ENCODE data around the gene ASB2.

The ASB2 gene

DNA sequence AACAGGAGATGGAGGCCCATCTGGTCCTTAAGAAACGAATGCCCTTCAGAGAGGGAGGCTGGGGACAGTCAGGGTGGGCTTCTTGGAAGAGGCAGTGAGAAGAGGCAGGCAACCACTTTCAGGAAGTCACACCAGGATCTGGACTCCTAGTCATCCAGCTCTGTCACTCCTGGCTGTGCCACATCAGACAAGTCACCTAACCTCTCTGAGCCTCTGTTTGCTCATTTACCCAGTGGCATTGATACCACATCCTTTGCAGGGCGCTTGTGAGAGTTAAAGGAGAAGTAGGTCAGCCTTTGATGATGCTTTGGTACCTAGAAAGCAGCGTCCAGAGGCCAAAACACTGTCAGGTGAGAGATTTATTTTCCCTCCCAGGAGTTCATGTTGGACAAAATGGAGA, 31.9 kb upstream of the ASB2 start:
- TF ChIP-seq, protein P1, sequence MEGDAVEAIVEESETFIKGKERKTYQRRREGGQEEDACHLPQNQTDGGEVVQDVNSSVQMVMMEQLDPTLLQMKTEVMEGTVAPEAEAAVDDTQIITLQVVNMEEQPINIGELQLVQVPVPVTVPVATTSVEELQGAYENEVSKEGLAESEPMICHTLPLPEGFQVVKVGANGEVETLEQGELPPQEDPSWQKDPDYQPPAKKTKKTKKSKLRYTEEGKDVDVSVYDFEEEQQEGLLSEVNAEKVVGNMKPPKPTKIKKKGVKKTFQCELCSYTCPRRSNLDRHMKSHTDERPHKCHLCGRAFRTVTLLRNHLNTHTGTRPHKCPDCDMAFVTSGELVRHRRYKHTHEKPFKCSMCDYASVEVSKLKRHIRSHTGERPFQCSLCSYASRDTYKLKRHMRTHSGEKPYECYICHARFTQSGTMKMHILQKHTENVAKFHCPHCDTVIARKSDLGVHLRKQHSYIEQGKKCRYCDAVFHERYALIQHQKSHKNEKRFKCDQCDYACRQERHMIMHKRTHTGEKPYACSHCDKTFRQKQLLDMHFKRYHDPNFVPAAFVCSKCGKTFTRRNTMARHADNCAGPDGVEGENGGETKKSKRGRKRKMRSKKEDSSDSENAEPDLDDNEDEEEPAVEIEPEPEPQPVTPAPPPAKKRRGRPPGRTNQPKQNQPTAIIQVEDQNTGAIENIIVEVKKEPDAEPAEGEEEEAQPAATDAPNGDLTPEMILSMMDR (IDR thresholded peaks at IDR 0.05) = no peak
- Histone ChIP-seq H3K27me3 (peaks cover 11% of the 10 kb centered on the region), H3K4me3 (ENCODE audit: low read depth in 1 of 2, low read length in 1 of 2) (no peak overlapping the region)

DNA sequence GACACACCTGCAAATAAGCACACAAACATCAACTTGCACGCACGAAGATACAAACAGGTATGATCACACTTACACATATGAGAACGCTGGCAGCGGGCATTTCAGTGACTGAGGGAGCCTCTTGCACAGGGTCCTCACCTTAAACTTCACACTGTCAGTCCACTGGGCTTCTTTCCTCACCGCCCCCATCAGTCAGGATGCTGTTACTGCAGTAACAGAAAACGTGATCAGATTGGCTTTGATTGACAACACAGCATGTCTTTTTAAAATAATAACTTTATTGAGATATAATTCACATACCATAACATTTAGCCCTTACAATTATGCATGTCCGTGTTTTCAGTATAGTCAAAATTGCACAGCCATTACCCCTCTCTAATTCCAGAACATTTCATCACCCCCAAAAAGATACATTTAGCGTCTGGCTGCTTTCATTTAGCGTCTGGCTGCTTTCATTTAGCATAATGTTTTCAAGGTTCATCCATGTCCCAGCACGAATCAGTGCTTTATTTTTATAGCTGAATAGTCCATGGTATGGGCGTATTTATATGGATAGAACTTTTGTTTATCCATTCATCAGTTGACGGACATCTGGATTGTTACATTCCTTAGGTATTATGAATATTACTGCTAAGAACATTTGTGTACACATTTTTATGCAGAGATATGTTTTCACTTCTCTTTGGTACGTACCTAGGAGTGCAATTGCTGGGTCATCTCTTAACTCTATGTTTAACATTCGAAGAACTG, 29.1 kb upstream of the ASB2 start:
- H3K4me1 ChIP-seq (ENCODE audit: control insufficient read depth in 1 of 2, insufficient read depth in 1 of 2, low read depth in 1 of 2, low read length in 1 of 2) = no peaks in the 10 kb centered on the region
- H3K9me3 ChIP-seq = no peaks in the 10 kb centered on the region
- TF ChIP-seq, protein P1 (IDR thresholded peaks at IDR 0.05) = no peak
- H3K4me3 ChIP-seq (ENCODE audit: low read depth in 1 of 2, low read length in 1 of 2) = no peak overlapping the region
- no peak overlapping the region for H3K27ac ChIP-seq
- peaks cover 20% of the 10 kb centered on the region for H3K27me3 ChIP-seq
- H3K36me3 ChIP-seq = no peaks in the 10 kb centered on the region

More for the DNA sequence above, 31.9 kb upstream of the ASB2 start:
- H3K36me3 ChIP-seq = no peaks in the 10 kb centered on the region
- no peaks in the 10 kb centered on the region for H3K4me1 ChIP-seq (ENCODE audit: control insufficient read depth in 1 of 2, insufficient read depth in 1 of 2, low read depth in 1 of 2, low read length in 1 of 2)
- H3K27ac ChIP-seq = no peak overlapping the region
- H3K9me3 ChIP-seq = no peaks in the 10 kb centered on the region

DNA sequence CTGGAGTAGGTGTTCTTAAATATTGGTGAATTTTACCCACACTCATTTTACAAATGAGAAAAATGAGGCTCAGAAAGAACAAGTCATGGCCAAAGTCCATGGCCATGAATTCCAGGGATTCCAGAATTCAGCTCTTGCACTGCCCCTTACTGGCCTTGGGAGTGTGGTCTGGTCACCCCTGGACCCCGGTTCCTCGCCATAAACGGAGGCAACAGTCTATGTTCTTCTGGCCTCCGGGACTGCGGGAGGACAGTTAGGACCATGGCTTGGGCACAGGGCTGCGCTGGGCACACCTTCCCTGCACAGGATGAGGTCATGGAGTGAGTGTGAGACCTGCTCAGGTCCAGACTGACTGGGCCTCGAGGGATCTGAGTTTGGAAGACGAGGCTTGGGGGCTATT, 27.6 kb upstream of the ASB2 start:
- Histone ChIP-seq H3K9me3 (no peaks in the 10 kb centered on the region), H3K27me3 (peaks cover 12% of the 10 kb centered on the region), H3K4me1 (ENCODE audit: control insufficient read depth in 1 of 2, insufficient read depth in 1 of 2, low read depth in 1 of 2, low read length in 1 of 2) (no peaks in the 10 kb centered on the region), H3K4me3 (ENCODE audit: low read depth in 1 of 2, low read length in 1 of 2) (no peak overlapping the region), H3K27ac (no peak overlapping the region), H3K36me3 (no peaks in the 10 kb centered on the region)
- TF ChIP-seq, protein P1 (IDR thresholded peaks at IDR 0.05) = no peak

DNA sequence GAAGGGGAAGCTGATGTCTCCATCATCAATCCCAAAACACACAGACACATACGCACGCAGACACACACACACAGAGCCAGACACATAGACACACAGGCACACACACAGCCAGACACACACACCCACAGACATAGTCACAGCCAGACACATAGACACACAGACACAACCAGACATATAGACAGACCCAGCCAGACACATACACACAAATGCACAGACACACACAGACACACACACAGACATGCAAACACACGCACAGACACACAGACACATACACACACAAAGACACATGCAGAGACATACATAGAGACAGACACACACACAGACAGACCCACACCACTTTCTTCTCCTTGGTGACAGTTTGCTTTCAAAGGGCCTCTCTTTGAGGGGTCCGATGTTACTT, 27.0 kb upstream of the ASB2 start:
- H3K36me3 ChIP-seq = no peaks in the 10 kb centered on the region
- TF ChIP-seq, protein P1 (IDR thresholded peaks at IDR 0.05) = no peak
- no peaks in the 10 kb centered on the region for H3K9me3 ChIP-seq
- H3K27ac ChIP-seq = no peak overlapping the region
- H3K4me1 ChIP-seq (ENCODE audit: control insufficient read depth in 1 of 2, insufficient read depth in 1 of 2, low read depth in 1 of 2, low read length in 1 of 2) = no peaks in the 10 kb centered on the region
- H3K27me3 ChIP-seq = peaks cover 12% of the 10 kb centered on the region
- no peak overlapping the region for H3K4me3 ChIP-seq (ENCODE audit: low read depth in 1 of 2, low read length in 1 of 2)

DNA sequence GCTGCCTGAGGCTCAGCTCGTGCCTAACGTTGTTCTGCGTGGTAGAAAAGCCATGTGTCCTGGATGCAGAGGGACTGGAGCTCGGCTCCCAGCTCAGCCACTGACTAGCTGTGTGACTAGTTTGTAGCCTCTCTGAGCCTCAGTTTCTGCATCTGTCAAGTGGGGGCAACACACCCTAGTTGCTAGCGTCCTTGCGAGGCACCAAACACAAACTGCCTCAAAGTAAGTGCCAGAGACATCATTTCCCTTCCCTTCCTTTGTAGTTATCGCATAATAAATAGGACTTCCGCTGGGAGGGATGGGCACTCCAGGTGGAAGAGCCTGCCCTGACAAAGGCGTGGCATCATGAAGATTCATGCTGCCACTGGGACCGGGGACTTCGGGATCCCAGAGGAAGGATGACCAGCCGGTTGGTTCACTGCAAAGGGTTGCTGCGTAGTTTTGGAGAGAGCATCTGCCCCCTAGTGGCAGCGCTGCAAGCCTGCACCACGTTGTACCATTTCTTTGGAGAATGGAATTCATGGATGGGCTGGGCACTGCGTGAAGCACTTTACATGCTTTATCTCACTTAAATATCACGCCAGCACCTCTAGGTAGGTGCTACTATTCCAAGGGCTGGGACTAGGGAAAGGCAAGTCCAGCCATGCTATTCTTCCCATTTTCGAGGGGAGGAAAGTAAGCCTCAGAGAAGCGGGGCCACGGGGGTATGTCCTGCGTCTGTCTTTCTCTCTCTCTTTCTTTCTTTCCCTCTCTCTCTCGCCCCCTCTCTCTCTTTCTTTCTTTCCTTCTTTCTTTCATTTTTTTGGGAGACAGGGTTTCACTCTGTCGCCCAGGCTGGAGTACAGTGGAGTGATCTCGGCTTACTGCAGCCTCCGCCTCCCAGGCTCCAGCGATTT, 25.4 kb upstream of the ASB2 start:
- H3K9me3 ChIP-seq = no peaks in the 10 kb centered on the region
- H3K27ac ChIP-seq = no peak overlapping the region
- H3K36me3 ChIP-seq = no peaks in the 10 kb centered on the region
- H3K27me3 ChIP-seq = peaks cover 12% of the 10 kb centered on the region
- TF ChIP-seq, protein P1 (IDR thresholded peaks at IDR 0.05) = peak; percentile 93
- no peak overlapping the region for H3K4me3 ChIP-seq (ENCODE audit: low read depth in 1 of 2, low read length in 1 of 2)
- no peaks in the 10 kb centered on the region for H3K4me1 ChIP-seq (ENCODE audit: control insufficient read depth in 1 of 2, insufficient read depth in 1 of 2, low read depth in 1 of 2, low read length in 1 of 2)

Data from neutrophil (primary cell).